ENCODE data around the gene TSHZ2. TPM values are rescaled to one million over a fixed set of nuclear protein-coding genes. Genes with fewer than 3 reads are reported as not detected.
"Not testable (repeated sequence)": the region's sequence is repeated elsewhere in the genome, so short reads cannot be mapped to it uniquely, and the experiment has no call there.

The TSHZ2 gene
- total RNA-seq, 1 donor from 2014 or later = 12.6 TPM

DNA sequence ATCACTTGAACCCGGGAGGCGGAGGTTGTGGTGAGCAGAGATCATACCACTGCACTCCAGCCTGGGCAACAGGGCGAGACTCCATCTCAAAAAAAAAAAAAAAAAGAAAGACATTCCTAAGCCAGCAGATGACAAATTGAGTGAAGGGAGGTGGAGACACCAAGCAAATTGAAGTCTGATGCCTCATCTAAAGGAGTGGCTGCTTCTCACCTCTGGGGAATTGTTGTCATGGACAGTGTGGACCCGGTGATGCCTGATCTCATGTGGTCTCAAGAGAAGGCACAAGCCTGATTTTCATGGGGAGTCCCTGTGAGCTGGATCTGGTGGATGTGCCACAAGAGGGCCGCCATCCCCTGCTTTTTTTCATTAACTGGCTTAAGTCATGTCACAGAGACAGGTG lies 349.4 kb downstream of the TSHZ2 start:
- TF ChIP-seq, protein P1, sequence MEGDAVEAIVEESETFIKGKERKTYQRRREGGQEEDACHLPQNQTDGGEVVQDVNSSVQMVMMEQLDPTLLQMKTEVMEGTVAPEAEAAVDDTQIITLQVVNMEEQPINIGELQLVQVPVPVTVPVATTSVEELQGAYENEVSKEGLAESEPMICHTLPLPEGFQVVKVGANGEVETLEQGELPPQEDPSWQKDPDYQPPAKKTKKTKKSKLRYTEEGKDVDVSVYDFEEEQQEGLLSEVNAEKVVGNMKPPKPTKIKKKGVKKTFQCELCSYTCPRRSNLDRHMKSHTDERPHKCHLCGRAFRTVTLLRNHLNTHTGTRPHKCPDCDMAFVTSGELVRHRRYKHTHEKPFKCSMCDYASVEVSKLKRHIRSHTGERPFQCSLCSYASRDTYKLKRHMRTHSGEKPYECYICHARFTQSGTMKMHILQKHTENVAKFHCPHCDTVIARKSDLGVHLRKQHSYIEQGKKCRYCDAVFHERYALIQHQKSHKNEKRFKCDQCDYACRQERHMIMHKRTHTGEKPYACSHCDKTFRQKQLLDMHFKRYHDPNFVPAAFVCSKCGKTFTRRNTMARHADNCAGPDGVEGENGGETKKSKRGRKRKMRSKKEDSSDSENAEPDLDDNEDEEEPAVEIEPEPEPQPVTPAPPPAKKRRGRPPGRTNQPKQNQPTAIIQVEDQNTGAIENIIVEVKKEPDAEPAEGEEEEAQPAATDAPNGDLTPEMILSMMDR (IDR thresholded peaks at IDR 0.05) = no peak
- H3K27me3 ChIP-seq (ENCODE audit: low read depth) = no peaks in the 10 kb centered on the region
- no peaks in the 10 kb centered on the region for H3K9me3 ChIP-seq
- H3K36me3 ChIP-seq = no peaks in the 10 kb centered on the region
- intact Hi-C loops (cut with DNase I) = no loop called here
- ATAC-seq = no peak
- H3K4me1 ChIP-seq = no peaks in the 10 kb centered on the region
- H3K4me3 ChIP-seq = no peak overlapping the region
- no peak for DNase-seq
- no peak overlapping the region for H3K27ac ChIP-seq

DNA sequence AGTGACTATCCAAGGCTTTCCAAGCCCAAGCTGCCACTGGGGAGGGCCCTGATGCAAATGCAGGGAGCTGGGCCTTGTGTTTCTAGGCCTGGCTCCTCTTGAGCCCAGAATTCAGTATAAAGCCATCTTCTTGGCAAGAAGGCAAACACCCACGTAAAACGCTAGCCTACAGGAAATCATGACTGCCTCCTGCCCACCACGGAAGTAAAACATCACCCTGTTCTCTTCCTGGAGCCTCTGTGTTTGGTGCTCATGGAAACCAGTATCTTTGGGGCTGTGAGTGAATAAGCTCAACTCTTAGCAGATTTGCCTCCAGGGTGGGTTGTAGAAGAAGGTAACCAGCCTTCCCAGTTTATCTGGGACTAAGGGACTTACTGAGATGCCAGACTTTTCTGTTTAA lies 350.5 kb downstream of the TSHZ2 start:
- H3K36me3 ChIP-seq = no peaks in the 10 kb centered on the region
- H3K4me3 ChIP-seq = no peak overlapping the region
- DNase-seq (no peak), ATAC-seq (no peak)
- H3K27me3 ChIP-seq (ENCODE audit: low read depth) = no peaks in the 10 kb centered on the region
- intact Hi-C loops (cut with DNase I) = no loop called here
- no peak overlapping the region for H3K27ac ChIP-seq
- H3K4me1 ChIP-seq = no peaks in the 10 kb centered on the region
- H3K9me3 ChIP-seq = no peaks in the 10 kb centered on the region
- TF ChIP-seq, protein P1 (IDR thresholded peaks at IDR 0.05) = no peak

DNA sequence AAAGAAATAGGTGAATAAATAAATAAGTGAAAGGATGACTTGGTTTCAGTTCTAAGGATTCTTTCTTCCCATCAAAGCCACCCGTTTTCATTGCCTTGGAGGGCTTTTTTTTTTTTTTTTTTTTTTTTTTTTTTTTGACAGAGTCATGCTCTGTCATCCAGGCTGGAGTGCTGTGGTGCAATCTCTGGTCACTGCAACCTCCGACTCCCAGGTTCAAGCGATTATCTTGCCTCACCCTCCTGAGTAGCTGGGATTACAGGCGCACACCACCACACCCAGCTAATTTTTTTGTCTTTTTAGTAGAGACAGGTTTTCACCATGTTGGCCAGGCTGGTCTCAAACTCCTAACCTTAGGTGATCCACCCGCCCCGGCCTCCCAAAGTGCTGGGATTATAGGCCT lies 351.3 kb downstream of the TSHZ2 start:
- H3K27ac ChIP-seq; intact Hi-C loops (cut with DNase I); H3K27me3 ChIP-seq (ENCODE audit: low read depth); H3K36me3 ChIP-seq; ATAC-seq; H3K4me1 ChIP-seq; DNase-seq; H3K9me3 ChIP-seq; H3K4me3 ChIP-seq: not testable (repeated sequence)

DNA sequence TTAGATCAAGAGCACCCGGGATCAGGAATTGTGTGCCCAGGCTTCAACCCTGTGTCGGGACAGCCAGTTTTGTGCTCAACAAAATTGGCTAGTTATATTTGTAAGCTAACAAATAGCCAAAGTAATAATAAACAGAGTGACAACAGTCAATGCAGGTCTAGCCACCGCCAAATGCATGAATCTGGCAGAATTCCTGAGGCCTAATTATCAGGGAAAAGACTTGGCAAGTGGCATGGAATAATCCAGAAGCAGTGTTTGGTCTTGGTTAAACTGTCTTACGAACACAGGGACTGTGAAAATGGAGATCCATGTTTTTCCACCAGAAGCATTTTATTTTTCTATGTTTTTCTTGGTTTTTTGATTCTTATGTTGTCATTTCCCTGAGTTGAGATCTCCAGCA lies 352.7 kb downstream of the TSHZ2 start:
- no peak overlapping the region for H3K27ac ChIP-seq
- ATAC-seq = no peak
- H3K4me1 ChIP-seq = no peaks in the 10 kb centered on the region
- no peak for DNase-seq
- intact Hi-C loops (cut with DNase I) = no loop called here
- no peaks in the 10 kb centered on the region for H3K27me3 ChIP-seq (ENCODE audit: low read depth)
- no peaks in the 10 kb centered on the region for H3K36me3 ChIP-seq
- no peak overlapping the region for H3K4me3 ChIP-seq
- no peaks in the 10 kb centered on the region for H3K9me3 ChIP-seq
- TF ChIP-seq, protein P1 (IDR thresholded peaks at IDR 0.05) = no peak

DNA sequence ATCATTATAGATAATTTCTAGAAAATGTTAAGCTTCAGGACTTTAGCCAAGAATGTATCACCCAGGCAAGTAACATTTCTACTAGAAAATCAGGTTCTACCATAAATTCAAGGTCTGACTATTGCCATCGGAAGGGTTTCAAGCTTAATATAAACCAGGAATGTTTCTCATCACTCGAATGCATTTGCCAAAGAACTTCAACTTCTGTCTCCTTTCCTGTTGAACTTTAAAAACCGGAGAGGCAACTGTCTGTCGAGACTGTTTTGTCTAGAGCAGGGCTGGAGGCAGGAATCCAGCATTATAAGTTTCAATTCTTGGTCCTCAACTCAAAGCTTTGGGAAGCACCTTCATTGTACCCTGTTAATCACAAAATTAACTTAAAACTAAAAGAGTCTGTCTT lies 356.8 kb downstream of the TSHZ2 start:
- Histone ChIP-seq H3K27me3 (ENCODE audit: low read depth) (no peaks in the 10 kb centered on the region), H3K4me3 (no peak overlapping the region), H3K9me3 (no peaks in the 10 kb centered on the region), H3K4me1 (no peaks in the 10 kb centered on the region), H3K36me3 (no peaks in the 10 kb centered on the region), H3K27ac (no peak overlapping the region)
- intact Hi-C loops (cut with DNase I) = no loop called here
- TF ChIP-seq, protein P1 (IDR thresholded peaks at IDR 0.05) = no peak
- no peak for ATAC-seq
- DNase-seq = no peak

DNA sequence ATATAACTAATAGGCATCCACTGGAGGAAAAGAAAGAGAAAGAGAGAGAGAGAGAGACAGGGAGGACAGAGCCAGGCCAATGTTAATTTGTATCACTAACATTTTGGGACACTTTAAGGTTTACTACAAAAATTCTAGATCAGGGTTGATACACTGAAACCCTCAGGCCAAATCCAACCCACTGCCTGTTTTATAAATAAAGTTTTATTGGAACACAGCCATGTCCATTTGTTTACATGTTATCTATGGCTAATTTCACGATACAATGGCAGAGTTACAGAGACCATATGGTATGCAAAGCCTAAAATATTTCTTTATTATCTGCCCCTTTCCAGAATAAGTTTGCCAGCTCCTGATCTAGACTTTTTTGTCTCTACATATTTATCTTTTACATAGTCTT lies 357.6 kb downstream of the TSHZ2 start:
- TF ChIP-seq, protein P1 (IDR thresholded peaks at IDR 0.05) = no peak
- DNase-seq = no peak
- H3K4me3 ChIP-seq = no peak overlapping the region
- ATAC-seq = no peak
- intact Hi-C loops (cut with DNase I) = no loop called here
- H3K9me3 ChIP-seq = no peaks in the 10 kb centered on the region
- no peaks in the 10 kb centered on the region for H3K27me3 ChIP-seq (ENCODE audit: low read depth)
- H3K27ac ChIP-seq = no peak overlapping the region
- no peaks in the 10 kb centered on the region for H3K36me3 ChIP-seq
- no peaks in the 10 kb centered on the region for H3K4me1 ChIP-seq
